Keratinocyte (primary cell): Measurements from ENCODE around the gene LRRC43. TPM values are rescaled to one million over a fixed set of nuclear protein-coding genes. Genes with fewer than 3 reads are reported as not detected.

Source experiments
- DNase-seq: peaks from one replicate; pipeline ENCODE4 v3.0.0-alpha.2; 2011; ENCODE audit warnings: low read depth, missing footprints, low spot score
- FAIRE-seq: peaks from 2 replicates; lab custom pipeline; 2011; peaks lifted over from hg19 to GRCh38; lab: Jason Lieb, UNC
- H2AFZ ChIP-seq: 2 replicates; pipeline ENCODE4 v1.6.0; 2012; ENCODE audit warnings: low read length, control low read depth, inconsistent platforms; ENCODE audit not compliant: control insufficient read depth
- H3K27ac ChIP-seq: 2 replicates; pipeline ENCODE4 v1.5.1; 2011; ENCODE audit warnings: low read length; ENCODE audit not compliant: control insufficient read depth, insufficient read depth
- H3K27me3 ChIP-seq: 3 replicates; pipeline ENCODE4 v1.6.0; 2011; ENCODE audit warnings: low read length; ENCODE audit not compliant: control insufficient read depth, insufficient read depth; ENCODE audit errors: extremely low read depth
- H3K36me3 ChIP-seq, 2 experiments: 2 replicates in 1 of 2; 3 replicates in 1 of 2; pipeline ENCODE4 v1.5.1; 2011; ENCODE audit warnings: low read length in 2 of 2, mild to moderate bottlenecking in 1 of 2; ENCODE audit not compliant: control insufficient read depth in 2 of 2, insufficient read depth in 2 of 2; ENCODE audit errors: extremely low read depth in 1 of 2
- H3K4me1 ChIP-seq: 3 replicates; pipeline ENCODE4 v1.5.1; 2011; ENCODE audit warnings: low read length; ENCODE audit not compliant: control insufficient read depth, insufficient read depth; ENCODE audit errors: extremely low read depth
- H3K4me2 ChIP-seq: 3 replicates; pipeline ENCODE4 v1.6.0; 2011; ENCODE audit warnings: low read depth, low read length; ENCODE audit not compliant: control insufficient read depth, insufficient read depth; ENCODE audit errors: extremely low read depth
- H3K4me3 ChIP-seq, 3 experiments: fragments of 200-600 bp in 1 of 3; sonication (generic) in 1 of 3; 2 replicates in 2 of 3; 3 replicates in 1 of 3; pipeline ENCODE4 v1.5.1; 2011 to 2016; ENCODE audit warnings: low read length in 3 of 3, mild to moderate bottlenecking in 3 of 3, control low read depth in 2 of 3, inconsistent platforms in 1 of 3, low read depth in 1 of 3, mixed read lengths in 1 of 3, mixed run types in 1 of 3, moderate library complexity in 1 of 3; ENCODE audit not compliant: control insufficient read depth in 2 of 3, insufficient read depth in 2 of 3; ENCODE audit errors: extremely low read depth in 1 of 3
- H3K79me2 ChIP-seq: 2 replicates; pipeline ENCODE4 v1.6.0; 2012; ENCODE audit warnings: low read length; ENCODE audit not compliant: control insufficient read depth, insufficient read depth
- H3K9ac ChIP-seq: 3 replicates; pipeline ENCODE4 v1.6.0; 2011; ENCODE audit warnings: low read length; ENCODE audit not compliant: control insufficient read depth, insufficient read depth; ENCODE audit errors: extremely low read depth
- H3K9me1 ChIP-seq: 3 replicates; pipeline ENCODE4 v1.6.0; 2011; ENCODE audit warnings: low read length; ENCODE audit not compliant: control insufficient read depth, insufficient read depth; ENCODE audit errors: extremely low read depth
- H3K9me3 ChIP-seq: 2 replicates; pipeline ENCODE4 v1.5.1; 2012; ENCODE audit warnings: low read depth, low read length; ENCODE audit not compliant: control insufficient read depth
- H4K20me1 ChIP-seq: 3 replicates; pipeline ENCODE4 v1.6.0; 2011; ENCODE audit warnings: low read length; ENCODE audit not compliant: control insufficient read depth, insufficient read depth; ENCODE audit errors: extremely low read depth
- CTCF ChIP-seq, 3 experiments: IDR thresholded peaks in 1 of 3; conservative IDR thresholded peaks in 1 of 3; optimal IDR thresholded peaks in 1 of 3; 2 replicates in 2 of 3; 3 replicates in 1 of 3; pipeline versions ENCODE3 to v1.5.1; 2011; ENCODE audit warnings: low read length in 3 of 3, mild to moderate bottlenecking in 3 of 3, moderate library complexity in 2 of 3, control low read depth in 1 of 3, inconsistent platforms in 1 of 3; ENCODE audit not compliant: insufficient read depth in 2 of 3; ENCODE audit errors: extremely low read depth in 1 of 3
- EZH2 ChIP-seq: IDR thresholded peaks from one replicate; pipeline ENCODE4 v1.6.1; 2012; ENCODE audit warnings: inconsistent platforms, mild to moderate bottlenecking, low read length, moderate library complexity
- dilution Hi-C: fragments of 300-500 bp; cut with MboI; formaldehyde crosslinking; loops from one replicate; pipeline ENCODE4 v1.7.0; 2020; ENCODE audit warnings: low sequenced_read_pairs; ENCODE audit not compliant: extremely low pct_ligation_motif_present
- polyA plus RNA-seq, 5 experiments: library from polyadenylated mRNA; depleted of rRNA in 3 of 5; stranded (reverse) in 3 of 5; stranded (forward) in 1 of 5; unstranded in 1 of 5; fragments of >200 nt; gene quantifications; 1 replicate in 1 of 5; 2 replicates in 3 of 5; 3 replicates in 1 of 5; pipeline versions ENCODE4 v1.2.1 to v1.2.3, GENCODE V29; 2011 to 2012; ENCODE audit warnings: missing spikeins in 2 of 5, low read depth in 1 of 5, low replicate concordance in 1 of 5

LRRC43 gene
- polyA plus RNA-seq, 1 donor (not counting 4 experiments of a cell fraction or from before 2014, with no cell fraction given): 0.45 TPM

- Histone ChIP-seq H3K27ac (no peak overlapping the region), H3K4me1 (peaks cover 12% of the 10 kb centered on the region), H3K9me1 (no peaks in the 10 kb centered on the region), H3K27me3 (no peaks in the 10 kb centered on the region), H2AFZ (peak overlapping the region; percentile 42), H3K36me3 (no peaks in the 10 kb centered on the region), H3K4me2 (peak overlapping the region; percentile 81), H3K9me3 (no peaks in the 10 kb centered on the region), H3K79me2 (no peaks in the 10 kb centered on the region), H3K4me3 (peak overlapping the region in 1 of 3 experiments; percentile 57), H4K20me1 (no peaks in the 10 kb centered on the region), H3K9ac (no peak overlapping the region)
- DNase-seq (no peak), FAIRE-seq (no peak)
- dilution Hi-C loops: no loop called here
- TF ChIP-seq CTCF (optimal IDR thresholded peaks at IDR 0.05 in 1 of 3, IDR thresholded peaks at IDR 0.05 in 1 of 3, conservative IDR thresholded peaks at IDR 0.05 in 1 of 3; ENCODE audit: extremely low read depth in 1 of 3, insufficient read depth in 2 of 3, low read length in 3 of 3): no peak
- no peak for TF ChIP-seq EZH2
Observed at GRCh38 chr12:122183588-122183940, 641 bp downstream of the LRRC43 start.

DNA sequence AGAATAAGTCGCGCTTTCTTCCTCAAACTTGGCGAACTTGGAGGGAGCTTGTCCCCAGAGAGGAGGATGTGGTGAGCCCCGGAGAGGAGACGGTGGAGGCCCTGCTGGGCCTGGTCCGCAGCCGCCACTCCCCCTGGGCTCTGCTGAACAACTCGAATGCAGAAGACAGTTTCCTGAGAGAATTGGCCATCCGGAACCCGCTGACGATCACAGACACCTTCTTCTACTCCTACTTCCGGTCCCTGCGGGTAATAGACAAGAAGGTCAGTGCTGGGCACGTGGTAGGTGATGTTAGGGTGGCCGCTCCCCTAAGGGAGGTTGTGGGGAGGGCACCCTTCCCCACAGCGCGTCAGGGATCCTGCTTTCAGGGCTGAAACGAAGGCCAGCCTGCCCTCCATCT is 1.6 kb downstream of the LRRC43 start:
- H3K9me3 ChIP-seq: no peaks in the 10 kb centered on the region
- TF ChIP-seq CTCF (optimal IDR thresholded peaks at IDR 0.05 in 1 of 3, IDR thresholded peaks at IDR 0.05 in 1 of 3, conservative IDR thresholded peaks at IDR 0.05 in 1 of 3; ENCODE audit: extremely low read depth in 1 of 3, insufficient read depth in 2 of 3, low read length in 3 of 3) (no peak), EZH2 (no peak)
- DNase-seq: no peak
- H3K4me2 ChIP-seq: no peak overlapping the region
- no peak overlapping the region for H3K9ac ChIP-seq
- H3K27me3 ChIP-seq: no peaks in the 10 kb centered on the region
- H3K36me3 ChIP-seq: no peaks in the 10 kb centered on the region
- no peak for FAIRE-seq
- H3K4me1 ChIP-seq: peaks cover 12% of the 10 kb centered on the region
- no peaks in the 10 kb centered on the region for H3K79me2 ChIP-seq
- dilution Hi-C loops: no loop called here
- H4K20me1 ChIP-seq: no peaks in the 10 kb centered on the region
- H2AFZ ChIP-seq: no peak overlapping the region
- no peak overlapping the region for H3K4me3 ChIP-seq
- H3K9me1 ChIP-seq: no peaks in the 10 kb centered on the region
- no peak overlapping the region for H3K27ac ChIP-seq
